HL-60 (cell line): ENCODE measurements around the gene NCAPG2.

ENCODE experiments used
- DNase-seq, 2 experiments: peaks; one replicate each; pipeline ENCODE4 v3.0.0-alpha.2; 2010 to 2020; ENCODE audit warnings: low read depth in 1 of 2, low spot score in 1 of 2
- H3K27ac ChIP-seq: fragments of 250-450 bp; sonication (Bioruptor Pico); replicated peaks from 2 replicates; pipeline ENCODE4 v1.5.1; 2020; ENCODE audit warnings: mild to moderate bottlenecking, moderate library complexity
- H3K27me3 ChIP-seq: fragments of 250-450 bp; sonication (Bioruptor Pico); 2 replicates; pipeline ENCODE4 v1.5.1; 2021; ENCODE audit warnings: mild to moderate bottlenecking, moderate library complexity; ENCODE audit not compliant: insufficient read depth, poor library complexity, severe bottlenecking
- H3K4me3 ChIP-seq: replicated peaks from 2 replicates; pipeline ENCODE4 v1.5.1; 2011; ENCODE audit warnings: mild to moderate bottlenecking, control low read depth, low read length; ENCODE audit not compliant: insufficient read depth
- CTCF ChIP-seq: IDR thresholded peaks from one replicate; pipeline ENCODE4 v1.5.1; 2011; ENCODE audit warnings: low read length, control low read depth, inconsistent platforms; ENCODE audit not compliant: insufficient read depth
- GABPA ChIP-seq: IDR thresholded peaks from 2 replicates; pipeline ENCODE4 v1.6.1; 2012; ENCODE audit warnings: low read depth
- POLR2AphosphoS5 ChIP-seq: IDR thresholded peaks from 2 replicates; pipeline ENCODE4 v1.6.1; 2012; ENCODE audit warnings: low read depth
- REST ChIP-seq: IDR thresholded peaks from 2 replicates; pipeline ENCODE4 v1.6.1; 2012; ENCODE audit warnings: low read depth; ENCODE audit not compliant: insufficient replicate concordance
- SPI1 ChIP-seq: IDR thresholded peaks from 2 replicates; pipeline ENCODE4 v1.6.1; 2012; ENCODE audit warnings: low read depth, mild to moderate bottlenecking, borderline replicate concordance

NCAPG2 gene

GRCh38 chr7:158606671-158607424, 97.8 kb downstream of the NCAPG2 start:
- no peak for TF ChIP-seq SPI1
- DNase-seq = no peak
- no peak overlapping the region for H3K4me3 ChIP-seq
- no peaks in the 10 kb centered on the region for H3K27me3 ChIP-seq
- no peak overlapping the region for H3K27ac ChIP-seq

GRCh38 chr7:158606129-158606528, 98.5 kb downstream of the NCAPG2 start:
- no peak overlapping the region for H3K27ac ChIP-seq
- no peaks in the 10 kb centered on the region for H3K27me3 ChIP-seq
- DNase-seq = no peak
- TF ChIP-seq GABPA (no peak), SPI1 (no peak), REST (no peak), CTCF (no peak), POLR2AphosphoS5 (no peak)
- H3K4me3 ChIP-seq = no peak overlapping the region

GRCh38 chr7:158603773-158604755, 100.5 kb downstream of the NCAPG2 start:
- Histone ChIP-seq H3K27ac (no peak overlapping the region), H3K27me3 (no peaks in the 10 kb centered on the region), H3K4me3 (no peak overlapping the region)
- no peak for DNase-seq
- no peak for TF ChIP-seq CTCF
- TF ChIP-seq POLR2AphosphoS5 = no peak
- no peak for TF ChIP-seq GABPA
- TF ChIP-seq SPI1 = no peak
- TF ChIP-seq REST = no peak

GRCh38 chr7:158602905-158603772, 101.5 kb downstream of the NCAPG2 start:
- no peak for DNase-seq
- H3K4me3 ChIP-seq = no peak overlapping the region
- no peak overlapping the region for H3K27ac ChIP-seq
- no peak for TF ChIP-seq SPI1
- no peak for TF ChIP-seq GABPA
- TF ChIP-seq REST = no peak
- TF ChIP-seq CTCF = no peak
- TF ChIP-seq POLR2AphosphoS5 = no peak
- H3K27me3 ChIP-seq = no peaks in the 10 kb centered on the region
